IPS DF 19.7 (cell line): ENCODE measurements around the gene CD83.

Source experiments
- DNase-seq: peaks from one replicate; pipeline ENCODE4 v3.0.0-alpha.2; 2013; ENCODE audit warnings: low read depth, low spot score

Gene CD83

GRCh38 chr6:14091339-14091978 is 26.1 kb upstream of the CD83 start:
- no peak for DNase-seq

DNA sequence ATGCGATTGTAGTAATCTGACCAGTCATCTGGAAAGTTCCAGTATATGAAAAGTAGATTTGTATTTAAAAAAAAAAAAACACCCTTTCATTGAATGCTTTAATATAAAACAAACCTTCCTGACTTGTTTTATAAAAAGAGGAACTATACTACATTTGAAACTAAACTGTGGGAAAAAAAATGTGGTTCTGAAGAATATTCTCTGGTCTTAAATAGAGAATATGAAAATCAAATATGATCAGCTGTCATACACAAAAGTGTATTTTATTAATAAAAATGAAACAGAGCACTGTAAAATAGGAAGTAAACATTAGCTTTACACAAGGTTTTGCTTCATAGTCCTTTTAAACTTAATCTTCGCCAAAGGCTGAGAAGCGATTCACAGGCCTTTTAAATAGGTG is 25.3 kb upstream of the CD83 start:
- DNase-seq = no peak

- no peak for DNase-seq
Measured at GRCh38 chr6:14092838-14093789, 24.5 kb upstream of the CD83 start.

GRCh38 chr6:14094721-14095120 is 22.9 kb upstream of the CD83 start:
- no peak for DNase-seq

DNA sequence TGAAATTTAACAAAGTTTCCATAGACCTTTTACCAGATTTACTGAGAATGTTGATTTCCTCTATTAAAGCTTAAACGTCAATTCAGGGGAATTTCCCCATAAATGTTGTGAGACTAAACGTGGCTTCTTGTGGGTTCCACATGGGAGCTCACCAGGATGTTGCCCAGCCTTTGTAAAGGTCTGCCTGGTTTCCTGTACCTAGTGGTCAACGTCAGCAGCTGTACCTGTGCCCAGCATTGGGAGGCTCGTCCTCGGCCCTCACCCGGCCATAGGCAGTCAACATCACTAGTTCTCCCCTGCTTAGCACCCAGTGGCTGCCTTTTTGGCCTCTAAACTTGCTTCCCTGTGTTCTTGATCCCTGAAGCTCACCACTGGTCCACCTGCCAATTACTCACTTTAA is 22.1 kb upstream of the CD83 start:
- no peak for DNase-seq

DNA sequence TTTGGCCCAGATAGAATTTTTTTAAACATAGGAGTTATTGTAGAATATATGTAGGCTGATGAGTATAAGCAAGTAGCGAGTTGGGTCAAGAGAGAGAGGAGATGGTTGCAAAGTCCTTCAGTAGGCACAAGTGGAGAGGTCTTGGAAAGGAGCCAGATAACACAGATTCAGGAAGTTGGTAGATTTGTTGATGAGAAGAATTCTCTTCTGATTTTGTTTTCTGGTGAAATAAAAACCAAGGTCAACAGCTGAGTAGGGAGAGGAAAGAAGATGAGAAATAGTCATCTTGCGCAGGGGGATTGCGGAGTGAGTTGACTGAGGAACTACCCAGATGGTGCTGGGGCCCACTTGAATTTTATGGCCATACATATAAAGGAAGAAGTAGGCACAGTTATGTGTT is 17.4 kb upstream of the CD83 start:
- DNase-seq = no peak

GRCh38 chr6:14100966-14101365 is 16.6 kb upstream of the CD83 start:
- no peak for DNase-seq

DNA sequence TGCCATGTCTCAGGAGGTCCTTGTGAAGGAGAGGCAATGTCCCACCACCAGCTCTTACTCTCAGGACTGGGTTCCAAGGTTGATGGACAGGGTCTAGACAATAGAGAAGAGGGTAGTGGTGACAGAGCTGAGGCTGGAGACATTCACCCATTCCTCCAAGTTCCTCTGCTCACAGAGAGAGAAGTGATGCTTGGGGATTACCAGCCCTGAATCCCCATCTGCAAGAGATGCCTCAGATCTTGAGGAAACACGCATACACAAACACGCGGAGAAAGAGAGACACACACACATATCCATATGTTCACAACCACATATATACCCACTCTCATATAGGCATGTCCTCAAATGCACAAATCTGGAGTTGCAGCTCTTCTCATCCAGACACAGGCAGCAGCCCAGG is 15.2 kb upstream of the CD83 start:
- no peak for DNase-seq

- DNase-seq = no peak
Measured at GRCh38 chr6:14105547-14105946, 12.0 kb upstream of the CD83 start.

DNA sequence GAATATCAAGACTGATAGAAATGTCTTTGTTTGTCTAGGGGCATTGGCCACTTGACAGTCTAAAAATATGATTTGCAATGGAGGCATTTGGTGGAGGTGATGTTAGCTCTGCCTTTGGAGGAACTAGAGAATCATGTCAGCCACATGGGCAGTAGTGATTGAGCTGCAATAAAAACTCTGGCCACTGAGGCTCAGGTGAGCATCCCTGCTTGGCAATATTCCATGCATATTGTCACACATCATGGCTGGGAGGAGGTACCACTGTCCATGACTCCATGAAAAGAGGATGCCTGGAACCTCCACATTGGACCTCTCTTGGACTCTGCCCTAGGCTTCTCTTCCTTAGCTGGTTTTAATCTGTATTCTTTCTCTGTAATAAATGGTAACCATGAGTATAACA is 10.6 kb upstream of the CD83 start:
- no peak for DNase-seq

DNA sequence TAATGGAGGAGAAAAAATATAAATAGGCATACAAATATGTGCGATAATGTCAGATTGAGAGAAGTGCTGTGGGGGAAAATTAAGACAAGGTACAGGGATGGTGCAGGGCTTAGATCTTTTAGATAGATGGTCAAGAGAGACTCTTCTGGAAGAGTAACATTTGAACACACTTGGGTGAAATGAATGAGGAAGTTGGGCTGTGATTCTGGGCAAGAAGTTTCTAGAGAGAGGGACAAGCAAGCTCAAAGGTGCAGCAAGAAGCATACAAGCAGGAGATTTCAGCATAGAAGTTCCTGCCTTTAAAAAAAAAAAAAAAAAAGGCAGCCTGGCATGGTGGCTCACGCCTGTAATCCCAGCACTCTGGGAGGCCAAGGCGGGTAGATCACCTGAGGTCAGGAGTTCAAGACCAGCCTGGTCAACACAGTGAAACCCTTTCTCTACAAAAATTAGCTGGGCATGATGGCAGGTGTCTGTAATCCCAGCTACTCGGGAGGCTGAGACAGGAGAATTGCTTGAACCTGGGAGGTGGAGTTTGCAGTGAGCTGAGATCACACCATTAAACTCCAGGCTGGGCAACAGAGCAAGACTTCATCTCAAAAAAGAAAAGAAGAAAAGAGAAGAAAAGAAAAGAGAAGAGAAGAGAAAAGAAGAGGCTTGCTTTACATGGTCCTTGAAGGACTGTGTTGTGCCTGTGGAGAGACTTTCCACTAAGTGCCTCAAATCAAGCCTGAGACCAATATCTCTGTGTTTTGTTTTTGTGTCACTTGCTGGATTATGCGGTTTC is 9.7 kb upstream of the CD83 start:
- no peak for DNase-seq

- no peak for DNase-seq
Measured at GRCh38 chr6:14108571-14109410, 8.8 kb upstream of the CD83 start.

DNA sequence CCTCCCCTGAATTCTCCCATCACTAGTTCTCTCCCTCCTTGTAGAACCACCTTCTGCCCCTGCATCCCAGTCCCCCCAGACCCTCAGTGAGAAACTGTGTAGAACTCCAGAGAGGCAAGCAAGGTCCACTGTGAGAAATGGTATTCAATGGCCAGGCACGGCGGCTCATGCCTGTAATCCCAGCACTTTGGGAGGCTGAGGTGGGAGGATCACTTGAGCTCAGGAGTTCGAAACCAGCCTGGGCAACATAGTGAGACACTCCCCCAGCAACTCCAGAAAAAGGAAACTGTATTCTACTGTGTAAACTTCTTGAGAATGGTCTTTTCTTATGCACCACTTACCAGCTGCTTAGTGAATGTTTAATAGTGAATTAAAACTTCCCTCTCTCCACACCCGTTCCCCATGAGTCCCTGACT is 8.2 kb upstream of the CD83 start:
- no peak for DNase-seq

DNA sequence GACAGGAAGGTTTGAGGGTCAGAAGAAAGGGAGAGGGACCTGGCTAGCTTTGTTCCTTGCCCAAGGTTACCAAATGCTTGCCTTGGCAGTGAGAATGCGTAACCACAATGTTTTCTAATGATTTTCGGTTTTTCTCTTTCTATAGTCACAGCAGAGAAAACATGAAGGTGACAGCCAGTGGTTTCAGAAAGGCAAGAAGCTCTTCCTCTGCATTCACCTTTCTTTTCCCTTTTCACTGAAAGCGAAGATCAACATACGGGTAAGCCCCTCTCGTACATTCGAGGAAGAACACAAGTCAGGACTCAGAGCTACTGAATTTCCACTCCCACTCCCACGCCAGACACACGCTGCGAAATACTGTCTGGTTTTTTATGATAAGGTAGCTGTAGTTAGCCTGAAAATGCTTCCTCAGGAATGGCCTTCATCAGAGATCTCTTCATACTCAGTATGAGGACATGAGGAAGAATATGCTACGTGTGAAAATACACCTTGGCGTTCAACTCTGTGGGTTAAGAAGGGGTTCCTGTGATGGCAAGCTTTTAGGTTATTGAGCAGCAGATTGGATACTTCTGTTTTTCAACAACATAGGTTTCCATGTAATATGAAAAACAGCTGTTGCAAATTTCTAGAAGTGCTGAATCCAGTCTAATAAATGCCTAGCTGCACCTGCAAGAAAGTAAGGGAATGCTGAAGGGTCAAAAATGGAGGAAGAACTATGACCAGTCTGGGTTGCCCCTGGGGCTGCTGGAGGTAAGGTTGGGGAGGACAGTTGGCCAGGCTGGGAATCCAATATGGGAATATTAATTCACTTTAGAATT is 7.4 kb upstream of the CD83 start:
- DNase-seq = no peak

DNA sequence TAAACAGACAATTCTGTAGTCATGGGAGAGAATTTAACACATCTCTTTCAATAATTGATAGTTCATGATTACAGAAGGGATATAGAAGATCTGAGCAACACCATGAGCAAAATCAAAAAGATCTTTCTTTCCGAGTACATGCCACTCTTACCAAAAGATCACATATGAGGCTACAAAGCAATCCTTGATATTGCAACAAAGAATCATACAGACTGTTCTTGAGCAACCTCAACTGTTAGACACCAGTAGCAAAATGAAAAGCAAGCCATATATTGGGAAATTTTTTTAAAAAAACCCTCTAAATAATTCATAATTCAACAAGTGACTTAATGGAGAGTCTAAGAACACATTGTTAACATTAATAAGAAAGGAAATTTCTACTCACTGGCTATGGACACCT is 3.6 kb upstream of the CD83 start:
- no peak for DNase-seq

- DNase-seq = no peak
Measured at GRCh38 chr6:14118091-14118439, 493 bp downstream of the CD83 start.

DNA sequence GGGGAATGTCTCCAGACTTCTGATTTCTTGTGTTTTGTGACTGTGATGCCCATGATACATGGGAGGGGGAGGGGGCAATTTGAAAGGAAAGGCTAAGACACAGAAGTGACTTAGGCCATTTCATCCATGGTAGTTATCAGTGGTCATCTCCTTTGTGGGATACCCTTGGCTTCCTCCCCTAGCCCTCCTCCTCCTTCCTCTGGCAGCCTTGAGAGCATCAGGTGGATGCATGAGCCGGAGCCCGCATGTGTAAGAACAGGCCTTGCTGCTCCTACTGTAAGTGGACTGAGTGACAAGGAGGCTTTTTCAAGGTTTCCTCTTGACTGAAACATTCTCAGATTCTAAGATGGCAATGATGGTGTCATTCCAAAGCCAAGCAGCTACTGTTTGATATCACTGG is 874 bp downstream of the CD83 start:
- no peak for DNase-seq

GRCh38 chr6:14119784-14120183 is 2.2 kb downstream of the CD83 start:
- no peak for DNase-seq

DNA sequence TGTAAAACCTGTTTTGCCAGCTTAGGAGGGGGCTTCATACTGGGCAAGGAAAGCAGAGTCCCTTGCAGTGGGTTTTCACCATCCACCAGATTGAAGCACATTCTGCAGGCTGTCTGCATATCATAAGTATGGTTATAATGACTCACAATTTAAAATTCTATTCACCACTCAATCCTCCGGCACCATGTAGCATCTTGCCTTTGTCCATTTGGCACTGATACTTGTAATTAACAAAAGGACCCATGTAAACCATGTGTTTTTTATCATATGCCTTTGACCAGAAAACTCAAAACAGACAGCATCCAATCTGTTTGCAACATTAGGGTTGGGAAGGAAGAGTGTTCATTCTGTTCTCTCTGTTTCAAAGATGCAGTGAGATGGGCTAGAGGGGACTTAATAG is 3.0 kb downstream of the CD83 start:
- DNase-seq = no peak

DNA sequence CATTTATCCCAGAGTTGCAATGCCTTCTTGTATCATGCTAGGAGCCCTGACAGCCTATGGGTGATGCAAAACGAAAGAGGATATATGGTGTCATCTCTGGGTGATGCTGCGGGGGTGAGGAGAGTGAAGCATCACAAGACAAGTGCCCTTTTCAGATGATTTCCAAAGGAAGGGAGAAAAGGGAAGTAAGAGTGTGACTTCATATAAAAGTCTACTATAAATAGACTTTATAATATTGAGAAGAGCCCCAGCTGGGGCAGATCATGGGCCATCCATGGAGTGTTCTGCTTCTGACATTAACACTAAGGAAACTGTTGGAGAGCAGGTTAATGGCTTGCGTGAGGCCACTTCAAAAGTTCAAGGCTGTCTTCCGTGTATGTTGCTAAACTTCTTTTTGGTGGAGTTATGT is 4.4 kb downstream of the CD83 start:
- no peak for DNase-seq
